HFFc6 (cell line): ENCODE data around the gene RASSF5. TPM values are rescaled to one million over a fixed set of nuclear protein-coding genes. Genes with fewer than 3 reads are reported as not detected.
A peak's percentile ranks its signal among the peaks of the same experiment; 100 is the strongest.

ENCODE experiments used
- DNase-seq: peaks from one replicate; pipeline ENCODE4 v3.0.0-alpha.2; 2018
- H3K27ac Mint-ChIP-seq: 2 replicates; pipeline ENCODE4 v1.8.0; 2020; ENCODE audit warnings: mild to moderate bottlenecking, mixed read lengths
- H3K27me3 Mint-ChIP-seq: 2 replicates; pipeline ENCODE4 v1.8.0; 2021; ENCODE audit warnings: mild to moderate bottlenecking, moderate library complexity, mixed read lengths; ENCODE audit not compliant: insufficient read depth
- H3K36me3 Mint-ChIP-seq: 2 replicates; pipeline ENCODE4 v1.8.0; 2021; ENCODE audit warnings: low read depth, mixed read lengths
- H3K4me1 Mint-ChIP-seq: 2 replicates; pipeline ENCODE4 v1.8.0; 2020; ENCODE audit warnings: low read depth, mixed read lengths
- H3K4me3 Mint-ChIP-seq: 2 replicates; pipeline ENCODE4 v1.8.0; 2020; ENCODE audit warnings: mild to moderate bottlenecking, moderate library complexity, mixed read lengths
- H3K9me3 Mint-ChIP-seq: 2 replicates; pipeline ENCODE4 v1.8.0; 2020; ENCODE audit warnings: mild to moderate bottlenecking, mixed read lengths
- CTCF ChIP-seq: fragments of 200-600 bp; sonication (generic); IDR thresholded peaks from 2 replicates; pipeline ENCODE4 v1.5.0; 2021; ENCODE audit warnings: antibody characterized with exemption, mild to moderate bottlenecking
- total RNA-seq, 6 experiments: library from RNA; stranded (reverse); fragmentation: NEBNext Ultra II Directional; extraction: Animal tissue kit (Norgen Biotek cat#: 25700); gene quantifications; 2 replicates in 1 of 6; 3 replicates in 5 of 6; pipeline ENCODE4 v1.2.3, GENCODE V29; 2021

RASSF5 gene
- total RNA-seq, 6 experiments from 2014 or later = 0.52 to 1.1 (median 0.82) TPM

DNA sequence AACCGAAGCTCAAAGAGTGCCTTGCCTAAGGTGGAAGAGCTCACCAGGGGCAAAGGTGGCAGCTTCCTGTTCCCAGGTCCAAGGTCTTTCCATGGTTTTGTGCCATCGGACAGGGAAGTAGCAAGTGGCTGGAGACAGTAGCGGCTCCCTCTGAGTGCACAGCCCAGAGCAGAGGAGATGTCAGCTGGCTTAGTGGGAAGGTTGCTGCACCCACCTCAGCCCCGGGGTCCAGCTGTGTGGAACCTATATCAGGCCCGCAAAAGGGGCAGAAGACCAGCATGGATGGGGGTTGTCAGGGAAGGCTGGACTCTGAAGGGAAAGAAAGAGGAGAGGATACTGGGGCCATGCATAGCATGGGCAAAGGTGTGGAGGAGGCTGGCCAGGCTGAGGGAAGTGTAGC, 30.2 kb upstream of the RASSF5 start:
- TF ChIP-seq CTCF = no peak
- no peak overlapping the region for H3K27ac Mint-ChIP-seq
- no peak overlapping the region for H3K4me3 Mint-ChIP-seq
- DNase-seq = no peak
- H3K36me3 Mint-ChIP-seq = peaks cover 25% of the 10 kb centered on the region
- H3K27me3 Mint-ChIP-seq = no peaks in the 10 kb centered on the region
- peaks cover 33% of the 10 kb centered on the region for H3K4me1 Mint-ChIP-seq
- no peaks in the 10 kb centered on the region for H3K9me3 Mint-ChIP-seq

DNA sequence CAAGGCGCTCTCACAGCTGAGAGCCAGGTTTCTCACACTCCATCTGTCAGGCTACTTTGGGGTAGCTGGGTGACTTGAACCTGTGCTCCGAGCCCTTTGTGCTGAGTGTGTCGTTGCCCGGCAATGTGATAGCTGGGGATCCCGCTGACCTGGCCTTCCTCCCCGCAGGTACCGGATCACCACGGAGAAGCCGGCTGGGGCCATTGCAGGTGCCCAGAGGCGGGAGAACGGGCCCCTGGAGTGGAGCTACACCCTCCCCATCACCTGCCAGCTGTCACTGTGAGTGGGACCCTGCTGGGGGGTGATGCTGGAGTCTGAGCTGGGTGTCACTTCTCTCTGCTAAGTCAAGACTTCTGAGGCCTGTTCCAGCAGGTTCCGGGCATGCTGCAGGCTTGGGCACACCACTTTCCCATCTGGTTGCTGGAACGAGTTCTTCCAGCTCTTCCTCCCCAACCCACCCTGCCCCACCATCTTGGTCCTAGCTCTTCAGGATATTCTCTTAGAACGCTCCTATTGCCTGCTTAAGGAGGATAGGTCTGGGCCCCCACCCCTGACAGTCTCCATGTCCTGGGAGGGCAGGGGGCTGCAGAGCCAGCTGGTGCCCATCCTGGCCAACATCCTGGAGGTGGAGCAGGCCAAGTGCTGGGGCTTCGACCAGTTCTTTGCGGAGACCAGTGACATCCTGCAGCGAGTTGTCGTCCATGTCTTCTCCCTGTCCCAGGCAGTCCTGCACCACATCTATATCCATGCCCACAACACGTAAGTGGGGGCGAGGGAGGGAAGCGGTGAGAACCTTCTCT, 29.6 kb upstream of the RASSF5 start:
- H3K4me1 Mint-ChIP-seq = peaks cover 26% of the 10 kb centered on the region
- DNase-seq = no peak
- H3K27me3 Mint-ChIP-seq = no peaks in the 10 kb centered on the region
- peaks cover 25% of the 10 kb centered on the region for H3K36me3 Mint-ChIP-seq
- no peak for TF ChIP-seq CTCF
- H3K4me3 Mint-ChIP-seq = no peak overlapping the region
- H3K27ac Mint-ChIP-seq = no peak overlapping the region
- H3K9me3 Mint-ChIP-seq = no peaks in the 10 kb centered on the region

GRCh38 chr1:206478746-206479145, 28.6 kb upstream of the RASSF5 start:
- Mint-ChIP-seq H3K27me3 (no peaks in the 10 kb centered on the region), H3K9me3 (no peaks in the 10 kb centered on the region), H3K27ac (no peak overlapping the region), H3K4me3 (no peak overlapping the region), H3K36me3 (peaks cover 25% of the 10 kb centered on the region), H3K4me1 (peaks cover 22% of the 10 kb centered on the region)
- no peak for DNase-seq
- no peak for TF ChIP-seq CTCF

- Mint-ChIP-seq H3K27me3 (no peaks in the 10 kb centered on the region), H3K36me3 (peaks cover 21% of the 10 kb centered on the region), H3K27ac (peak overlapping the region; percentile 2; the same call in 1 of the 2 replicates), H3K9me3 (no peaks in the 10 kb centered on the region), H3K4me1 (peaks cover 22% of the 10 kb centered on the region), H3K4me3 (no peak overlapping the region)
- TF ChIP-seq CTCF = peak; percentile 91
- DNase-seq = peak; percentile 55
Measured at GRCh38 chr1:206479183-206480125, 27.9 kb upstream of the RASSF5 start.

DNA sequence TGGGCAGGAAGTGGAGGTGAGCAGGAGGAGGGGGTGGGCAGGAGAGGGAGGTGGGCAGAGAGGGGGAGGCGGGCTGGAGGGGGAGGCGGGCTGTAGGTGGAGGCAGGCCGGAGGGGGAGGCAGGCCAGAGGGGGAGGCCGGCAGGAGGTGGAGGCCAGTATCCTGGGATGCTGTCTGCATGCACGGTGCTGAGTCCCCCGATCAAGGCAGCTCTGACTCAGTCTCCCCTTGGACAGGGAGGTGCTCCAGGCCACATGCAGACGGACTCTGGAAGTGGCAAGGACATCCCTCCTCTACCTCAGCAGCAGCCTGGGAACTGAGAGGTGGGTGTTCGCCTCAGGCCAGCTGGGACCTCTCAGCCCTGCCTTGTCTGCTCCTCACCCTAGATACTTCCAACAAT, 27.1 kb upstream of the RASSF5 start:
- H3K9me3 Mint-ChIP-seq = no peaks in the 10 kb centered on the region
- H3K36me3 Mint-ChIP-seq = peaks cover 17% of the 10 kb centered on the region
- H3K4me1 Mint-ChIP-seq = peaks cover 22% of the 10 kb centered on the region
- no peak for TF ChIP-seq CTCF
- H3K27ac Mint-ChIP-seq = no peak overlapping the region
- DNase-seq = no peak
- H3K27me3 Mint-ChIP-seq = no peaks in the 10 kb centered on the region
- H3K4me3 Mint-ChIP-seq = no peak overlapping the region
